Activated naive CD8-positive, alpha-beta T cell treated with anti-CD3 and anti-CD28 coated beads, Interleukin-2, amount 10 ng/mL, durations not matched to agents 7 days and 5 days (primary cell): ENCODE results near the gene CDC25A. TPM values are rescaled to one million over a fixed set of nuclear protein-coding genes. Genes with fewer than 3 reads are reported as not detected.
"Not testable (repeated sequence)": the region's sequence is repeated elsewhere in the genome, so short reads cannot be mapped to it uniquely, and the experiment has no call there.

Experiments used
- ATAC-seq: fragments of 150-1000 bp; cut with Tn5 transposase; one replicate; pipeline ENCODE4 v1.10.0; 2021; ENCODE audit warnings: low read depth, moderate library complexity
- POLR2A ChIA-PET: fragments of 350-600 bp; sonication (Branson Sonifier 250); formaldehyde crosslinking; loops from one replicate; lab custom pipeline; 2021; ENCODE audit warnings: antibody characterized with exemption; lab: Charles Lee
- DNase-seq: peaks from one replicate; pipeline ENCODE4 v3.0.0; 2021
- H3K27ac Mint-ChIP-seq: one replicate; pipeline ENCODE4 v1.8.0; 2022; ENCODE audit warnings: mild to moderate bottlenecking, mixed read lengths
- H3K27me3 Mint-ChIP-seq: one replicate; pipeline ENCODE4 v1.8.0; 2022; ENCODE audit warnings: mild to moderate bottlenecking, moderate library complexity, mixed read lengths
- H3K36me3 Mint-ChIP-seq: one replicate; pipeline ENCODE4 v1.8.0; 2021; ENCODE audit warnings: mild to moderate bottlenecking, mixed read lengths
- H3K4me1 Mint-ChIP-seq: one replicate; pipeline ENCODE4 v1.8.0; 2021; ENCODE audit warnings: mixed read lengths
- H3K4me3 Mint-ChIP-seq: one replicate; pipeline ENCODE4 v1.8.0; 2022; ENCODE audit warnings: mild to moderate bottlenecking, moderate library complexity, mixed read lengths
- H3K9me3 Mint-ChIP-seq: one replicate; pipeline ENCODE4 v1.8.0; 2021; ENCODE audit warnings: mixed read lengths
- total RNA-seq, 2 experiments: library from RNA; stranded (reverse); gene quantifications; one replicate each; pipeline ENCODE4 v1.2.3, GENCODE V29; 2021

CDC25A gene
- total RNA-seq, 2 experiments from 2014 or later = 14.7 to 19.0 TPM

DNA sequence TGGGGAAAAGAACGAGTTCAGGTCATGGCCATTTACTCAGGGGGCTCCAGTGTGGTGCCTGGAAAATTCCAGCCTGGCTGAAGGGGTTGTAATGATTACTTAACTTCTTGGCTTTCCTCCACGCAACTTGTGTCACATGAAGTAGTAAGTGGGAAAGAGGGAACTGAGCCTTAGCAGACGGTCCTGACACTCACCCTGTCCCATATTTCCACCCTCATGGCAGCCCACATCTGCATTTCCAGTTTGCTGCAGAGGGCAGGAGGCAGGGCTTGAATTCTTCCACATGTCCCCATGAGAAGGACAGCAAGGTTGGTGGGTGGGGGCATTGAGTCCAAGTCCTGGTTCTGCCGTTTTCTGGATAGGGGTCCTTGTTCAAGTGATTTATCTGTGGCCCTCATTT is 27.2 kb upstream of the CDC25A start:
- no peak for DNase-seq
- H3K27ac Mint-ChIP-seq = no peak overlapping the region
- no peak overlapping the region for H3K4me3 Mint-ChIP-seq
- POLR2A ChIA-PET = no interaction called here
- H3K4me1 Mint-ChIP-seq = no peaks in the 10 kb centered on the region
- peaks cover 3% of the 10 kb centered on the region for H3K27me3 Mint-ChIP-seq
- no peaks in the 10 kb centered on the region for H3K9me3 Mint-ChIP-seq
- no peak for ATAC-seq
- H3K36me3 Mint-ChIP-seq = no peaks in the 10 kb centered on the region

DNA sequence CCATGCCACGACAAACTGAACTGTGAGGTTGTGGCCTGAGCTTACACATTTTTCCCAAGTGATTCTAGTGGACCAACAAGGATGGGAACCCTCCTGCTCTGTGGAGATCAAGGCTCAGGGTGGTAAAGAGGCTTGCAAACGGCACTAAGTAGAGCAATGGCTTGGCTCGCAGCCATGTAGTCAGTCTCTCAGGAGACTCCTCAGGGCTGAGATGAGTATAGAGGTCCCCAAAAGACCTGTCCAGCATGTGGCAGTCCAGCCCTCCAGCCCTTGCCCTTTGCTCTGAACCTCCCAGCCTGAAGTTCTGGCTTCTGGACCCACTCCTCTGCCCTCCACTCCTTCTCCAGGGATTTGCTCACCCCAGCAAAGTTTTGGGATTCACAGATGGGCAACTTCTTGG is 26.8 kb upstream of the CDC25A start:
- no peak overlapping the region for H3K4me3 Mint-ChIP-seq
- no peaks in the 10 kb centered on the region for H3K4me1 Mint-ChIP-seq
- peaks cover 3% of the 10 kb centered on the region for H3K27me3 Mint-ChIP-seq
- no peaks in the 10 kb centered on the region for H3K36me3 Mint-ChIP-seq
- no peak overlapping the region for H3K27ac Mint-ChIP-seq
- DNase-seq (no peak), ATAC-seq (no peak)
- POLR2A ChIA-PET = no interaction called here
- no peaks in the 10 kb centered on the region for H3K9me3 Mint-ChIP-seq

GRCh38 chr3:48214225-48214624 is 26.0 kb upstream of the CDC25A start:
- DNase-seq = no peak
- no peaks in the 10 kb centered on the region for H3K9me3 Mint-ChIP-seq
- no peak overlapping the region for H3K4me3 Mint-ChIP-seq
- POLR2A ChIA-PET = no interaction called here
- H3K27ac Mint-ChIP-seq = no peak overlapping the region
- peaks cover 3% of the 10 kb centered on the region for H3K27me3 Mint-ChIP-seq
- no peaks in the 10 kb centered on the region for H3K4me1 Mint-ChIP-seq
- no peak for ATAC-seq
- H3K36me3 Mint-ChIP-seq = no peaks in the 10 kb centered on the region

DNA sequence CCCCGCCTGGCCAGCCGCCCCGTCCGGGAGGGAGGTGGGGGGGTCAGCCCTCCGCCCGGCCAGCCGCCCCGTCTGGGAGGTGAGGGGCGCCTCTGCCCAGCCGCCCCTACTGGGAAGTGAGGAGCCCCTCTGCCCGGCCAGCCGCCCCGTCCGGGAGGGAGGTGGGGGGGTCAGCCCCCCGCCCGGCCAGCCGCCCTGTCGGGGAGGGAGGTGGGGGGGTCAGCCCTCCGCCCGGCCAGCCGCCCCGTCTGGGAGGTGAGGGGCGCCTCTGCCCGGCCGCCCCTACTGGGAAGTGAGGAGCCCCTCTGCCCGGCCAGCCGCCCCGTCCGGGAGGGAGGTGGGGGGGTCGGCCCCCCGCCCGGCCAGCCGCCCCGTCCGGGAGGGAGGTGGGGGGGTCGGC is 23.6 kb upstream of the CDC25A start:
- H3K4me3 Mint-ChIP-seq, DNase-seq, H3K36me3 Mint-ChIP-seq, ATAC-seq, POLR2A ChIA-PET, H3K27ac Mint-ChIP-seq, H3K4me1 Mint-ChIP-seq, H3K9me3 Mint-ChIP-seq, H3K27me3 Mint-ChIP-seq: not testable (repeated sequence)

GRCh38 chr3:48210534-48210933 is 22.3 kb upstream of the CDC25A start:
- H3K9me3 Mint-ChIP-seq, POLR2A ChIA-PET, ATAC-seq, DNase-seq, H3K4me1 Mint-ChIP-seq, H3K4me3 Mint-ChIP-seq, H3K27me3 Mint-ChIP-seq, H3K36me3 Mint-ChIP-seq, H3K27ac Mint-ChIP-seq: not testable (repeated sequence)

GRCh38 chr3:48209445-48209844 is 21.2 kb upstream of the CDC25A start:
- ATAC-seq = no peak
- POLR2A ChIA-PET = no interaction called here
- Mint-ChIP-seq H3K4me1 (no peaks in the 10 kb centered on the region), H3K27ac (no peak overlapping the region), H3K9me3 (no peaks in the 10 kb centered on the region), H3K4me3 (no peak overlapping the region), H3K27me3 (peaks cover 2% of the 10 kb centered on the region), H3K36me3 (no peaks in the 10 kb centered on the region)
- no peak for DNase-seq

DNA sequence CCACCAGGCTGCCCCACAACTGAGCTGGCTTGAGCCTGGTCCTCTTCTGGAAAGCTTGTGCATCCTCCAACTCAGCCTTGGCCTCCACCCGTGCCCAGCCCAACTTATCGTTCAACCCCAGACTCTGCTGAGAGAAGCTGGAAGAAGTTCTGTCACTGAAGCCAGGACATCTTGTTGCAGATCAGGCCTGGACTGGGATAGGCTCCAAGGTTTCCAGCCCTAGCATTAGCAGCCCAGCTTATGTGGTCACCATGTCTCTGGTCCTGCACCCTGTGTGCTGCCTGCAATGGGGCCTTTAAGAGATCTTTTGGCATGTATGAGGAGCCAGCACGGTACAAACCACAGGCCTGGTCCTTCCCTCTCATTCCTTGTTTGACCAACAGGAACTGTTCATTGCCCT is 19.9 kb upstream of the CDC25A start:
- no peaks in the 10 kb centered on the region for H3K4me1 Mint-ChIP-seq

DNA sequence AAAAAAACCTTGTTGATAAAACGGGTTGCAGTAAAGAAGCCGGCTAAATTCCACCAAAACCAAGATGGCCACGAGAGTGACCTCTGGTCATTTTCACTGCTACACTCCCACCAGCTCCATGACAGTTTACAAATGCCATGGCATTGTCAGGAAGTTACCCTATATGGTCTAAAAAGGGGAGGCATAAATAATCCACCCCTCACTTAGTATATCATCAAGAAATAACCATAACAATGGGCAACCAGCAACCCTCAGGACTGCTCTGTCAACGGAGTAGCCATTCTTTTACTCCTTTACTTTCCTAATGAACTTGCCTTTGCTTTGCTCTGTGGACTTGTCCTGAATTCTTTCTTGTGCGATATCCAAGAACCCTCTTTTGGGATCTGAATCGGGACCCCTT is 14.4 kb upstream of the CDC25A start:
- no peak for DNase-seq
- Mint-ChIP-seq H3K9me3 (no peaks in the 10 kb centered on the region), H3K27ac (no peak overlapping the region), H3K36me3 (no peaks in the 10 kb centered on the region), H3K27me3 (peaks cover 2% of the 10 kb centered on the region), H3K4me3 (no peak overlapping the region), H3K4me1 (no peaks in the 10 kb centered on the region)
- POLR2A ChIA-PET = no interaction called here
- ATAC-seq = no peak

More for the DNA sequence above, 19.9 kb upstream of the CDC25A start:
- POLR2A ChIA-PET = no interaction called here
- H3K36me3 Mint-ChIP-seq = no peaks in the 10 kb centered on the region
- peaks cover 2% of the 10 kb centered on the region for H3K27me3 Mint-ChIP-seq
- ATAC-seq (no peak), DNase-seq (no peak)
- H3K9me3 Mint-ChIP-seq = no peaks in the 10 kb centered on the region
- no peak overlapping the region for H3K4me3 Mint-ChIP-seq
- no peak overlapping the region for H3K27ac Mint-ChIP-seq

DNA sequence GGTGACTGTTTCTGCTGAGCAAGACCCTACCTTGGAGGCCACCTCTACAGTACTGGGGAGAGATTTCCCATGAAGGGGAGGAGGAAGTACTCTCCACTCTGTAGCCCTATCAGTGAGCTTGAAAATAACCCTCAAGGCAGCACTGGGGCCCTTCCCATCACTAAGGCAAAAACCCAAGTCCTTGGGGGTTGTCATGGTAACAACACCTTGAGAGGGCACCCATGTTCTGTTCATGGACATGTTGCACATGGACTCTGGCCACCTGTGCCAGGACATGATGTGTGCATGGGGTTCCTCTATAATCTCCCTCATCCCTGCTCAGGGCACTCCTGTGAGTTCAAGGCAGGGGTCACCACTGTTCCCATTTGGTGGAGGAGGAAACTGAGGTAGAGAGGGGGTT is 10.9 kb upstream of the CDC25A start:
- ATAC-seq (no peak), DNase-seq (no peak)
- POLR2A ChIA-PET = no interaction called here
- no peaks in the 10 kb centered on the region for H3K4me1 Mint-ChIP-seq
- no peak overlapping the region for H3K4me3 Mint-ChIP-seq
- no peaks in the 10 kb centered on the region for H3K36me3 Mint-ChIP-seq
- H3K27me3 Mint-ChIP-seq = peaks cover 5% of the 10 kb centered on the region
- no peaks in the 10 kb centered on the region for H3K9me3 Mint-ChIP-seq
- H3K27ac Mint-ChIP-seq = no peak overlapping the region

DNA sequence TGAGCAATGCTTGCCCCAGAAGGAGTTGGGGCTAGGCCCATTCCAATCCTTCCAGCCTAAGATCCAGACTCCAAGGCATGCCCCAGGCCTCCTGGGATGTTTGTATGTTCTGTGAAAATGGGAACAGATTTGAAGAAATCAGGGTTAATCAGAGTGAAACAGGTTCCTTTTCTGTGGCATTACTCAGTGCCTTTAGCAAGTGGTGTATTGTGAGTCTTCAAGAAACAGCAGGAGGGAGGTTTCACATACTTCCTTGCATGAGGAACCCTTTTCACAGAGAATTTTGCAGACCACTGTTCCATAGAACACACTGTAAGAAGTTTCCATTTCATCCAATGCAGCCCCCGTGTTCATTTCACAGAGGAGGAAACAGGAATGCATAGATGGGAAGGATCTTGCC is 8.4 kb upstream of the CDC25A start:
- peaks cover 14% of the 10 kb centered on the region for H3K27me3 Mint-ChIP-seq
- no peak for ATAC-seq
- no peaks in the 10 kb centered on the region for H3K4me1 Mint-ChIP-seq
- no peak overlapping the region for H3K27ac Mint-ChIP-seq
- no peak overlapping the region for H3K4me3 Mint-ChIP-seq
- POLR2A ChIA-PET = no interaction called here
- H3K36me3 Mint-ChIP-seq = no peaks in the 10 kb centered on the region
- DNase-seq = no peak
- no peaks in the 10 kb centered on the region for H3K9me3 Mint-ChIP-seq

DNA sequence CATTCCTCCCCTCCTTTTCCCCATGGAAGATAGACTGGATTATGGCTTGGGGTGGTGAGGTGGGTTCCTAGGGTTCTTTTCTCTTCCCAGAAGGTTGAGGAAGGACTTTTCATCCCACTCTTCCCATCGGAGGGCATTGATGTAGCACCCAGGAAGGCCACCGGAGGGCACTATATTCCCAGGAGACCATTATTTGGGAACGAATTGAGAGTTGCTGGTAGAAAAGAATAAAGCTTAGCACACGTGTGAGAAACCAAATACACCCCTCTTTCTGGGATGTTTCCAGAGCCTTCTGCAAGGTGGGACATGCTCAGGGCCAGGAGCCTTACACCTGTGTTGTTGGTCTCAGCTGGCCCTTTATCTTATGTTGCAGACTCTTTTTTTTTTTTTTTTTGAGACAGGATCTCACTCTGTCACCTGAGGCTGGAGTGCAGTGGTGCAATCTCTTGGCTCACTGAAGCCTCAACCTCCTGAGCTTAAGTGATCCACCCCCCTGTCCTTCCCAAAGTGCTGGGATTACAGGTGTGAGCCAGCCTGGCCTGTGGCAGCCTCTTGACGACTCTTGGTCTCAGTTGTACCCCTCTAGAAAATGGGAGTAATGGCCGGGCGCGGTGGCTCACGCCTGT is 6.3 kb upstream of the CDC25A start:
- POLR2A ChIA-PET = no interaction called here
- peaks cover 14% of the 10 kb centered on the region for H3K27me3 Mint-ChIP-seq
- no peak overlapping the region for H3K27ac Mint-ChIP-seq
- no peaks in the 10 kb centered on the region for H3K9me3 Mint-ChIP-seq
- H3K36me3 Mint-ChIP-seq = no peaks in the 10 kb centered on the region
- peaks cover 2% of the 10 kb centered on the region for H3K4me1 Mint-ChIP-seq
- DNase-seq (no peak), ATAC-seq (no peak)
- H3K4me3 Mint-ChIP-seq = no peak overlapping the region

DNA sequence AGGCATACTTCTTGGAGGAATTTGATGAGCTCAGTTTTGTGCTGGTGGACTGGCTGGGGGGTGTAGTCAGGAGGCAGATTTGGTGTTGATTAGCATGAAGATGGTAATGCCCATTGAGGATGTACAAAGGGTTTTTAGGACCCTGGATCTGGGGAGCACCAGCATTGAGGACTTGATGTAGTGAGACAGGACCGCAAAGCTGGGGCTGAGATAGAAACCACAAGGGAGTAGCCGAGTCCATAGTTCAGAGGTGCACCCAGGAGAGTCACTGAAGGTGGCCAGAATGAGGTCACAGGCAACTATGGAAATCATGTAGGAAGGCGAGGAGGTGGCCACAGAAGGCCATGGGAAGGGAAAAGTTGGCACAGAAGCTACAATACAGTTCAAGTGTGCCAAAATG is 2.7 kb upstream of the CDC25A start:
- peaks cover 11% of the 10 kb centered on the region for H3K27me3 Mint-ChIP-seq
- H3K4me3 Mint-ChIP-seq = no peak overlapping the region
- DNase-seq (no peak), ATAC-seq (no peak)
- no peaks in the 10 kb centered on the region for H3K9me3 Mint-ChIP-seq
- H3K4me1 Mint-ChIP-seq = peaks cover 14% of the 10 kb centered on the region
- H3K27ac Mint-ChIP-seq = no peak overlapping the region
- POLR2A ChIA-PET = no interaction called here
- H3K36me3 Mint-ChIP-seq = peaks cover 11% of the 10 kb centered on the region

DNA sequence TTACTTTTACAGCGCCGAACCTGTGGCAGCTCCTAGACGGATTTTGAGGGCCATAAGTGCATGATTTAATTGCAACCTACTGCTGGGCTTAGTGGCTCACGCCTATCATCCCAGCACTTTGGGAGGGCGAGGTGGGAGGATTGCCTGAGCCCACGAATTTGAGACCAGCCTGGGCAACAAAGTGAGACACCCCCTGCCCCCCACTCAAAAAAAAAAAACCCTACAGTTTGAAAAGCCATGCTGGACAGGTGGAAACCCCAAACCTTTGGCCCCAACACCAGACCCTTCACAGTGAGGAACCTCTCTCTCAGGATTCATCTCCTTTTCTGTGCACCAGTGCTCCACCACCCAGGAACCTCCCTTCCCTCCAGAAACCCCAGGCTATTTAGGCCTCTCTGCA is 1.1 kb upstream of the CDC25A start:
- H3K27me3 Mint-ChIP-seq = peaks cover 10% of the 10 kb centered on the region
- ATAC-seq (no peak), DNase-seq (no peak)
- H3K36me3 Mint-ChIP-seq = peaks cover 21% of the 10 kb centered on the region
- POLR2A ChIA-PET = no interaction called here
- no peaks in the 10 kb centered on the region for H3K9me3 Mint-ChIP-seq
- H3K27ac Mint-ChIP-seq = peak overlapping the region; percentile 38
- H3K4me1 Mint-ChIP-seq = peaks cover 20% of the 10 kb centered on the region
- no peak overlapping the region for H3K4me3 Mint-ChIP-seq

DNA sequence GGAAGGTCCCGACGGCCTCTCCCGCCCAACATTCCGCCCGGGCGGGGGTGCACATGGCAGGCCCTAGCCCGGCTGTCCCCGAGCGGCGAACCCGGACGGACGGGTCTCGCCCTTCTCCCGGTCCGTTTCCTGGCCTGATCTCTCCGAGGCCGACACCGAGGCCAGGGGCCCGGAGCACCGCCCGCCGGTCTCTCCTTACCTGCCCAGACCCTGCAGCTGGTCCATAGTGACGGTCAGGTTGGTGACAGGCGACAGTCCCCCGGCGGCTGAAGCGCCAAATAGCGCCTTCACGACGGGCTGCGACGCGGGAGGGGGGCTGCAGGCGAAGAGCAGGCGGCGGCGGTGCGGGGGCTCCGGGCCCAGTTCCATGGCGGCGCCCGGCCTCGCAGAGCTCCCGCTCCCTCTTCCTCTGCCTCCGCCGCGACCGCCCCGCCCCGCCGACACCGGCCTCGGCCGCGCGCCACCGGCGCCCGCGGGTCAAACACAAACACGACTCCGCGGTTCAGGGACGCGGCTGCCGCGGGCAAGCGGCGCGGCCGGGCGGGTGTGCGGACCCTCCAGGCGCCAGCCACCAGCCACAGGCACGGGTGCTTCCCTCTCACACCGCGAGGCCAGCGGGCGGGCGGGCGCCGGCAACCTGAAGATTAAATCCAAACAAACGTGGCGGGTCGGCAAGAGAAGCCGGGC is 495 bp downstream of the CDC25A start:
- Mint-ChIP-seq H3K9me3 (no peaks in the 10 kb centered on the region), H3K4me3 (peak overlapping the region; percentile 96), H3K36me3 (peaks cover 28% of the 10 kb centered on the region), H3K27me3 (no peaks in the 10 kb centered on the region), H3K27ac (peak overlapping the region; percentile 84), H3K4me1 (peaks cover 22% of the 10 kb centered on the region)
- ATAC-seq (peak; percentile 27), DNase-seq (no peak)
- POLR2A ChIA-PET = interaction anchor here (0.5 to 2.5 kb wide), 6 partner anchors 14 to 529 kb away, joined by 3 to 11 read pairs (median 4); partner anchors contain the start of genes IP6K2 and ZNF589
